SK-N-SH (cell line): ENCODE data around the gene KRT2. TPM values are rescaled to one million over a fixed set of nuclear protein-coding genes. Genes with fewer than 3 reads are reported as not detected.

Source experiments
- CTCF ChIA-PET: fragments of 300-600, 350-600 bp; formaldehyde crosslinking; extraction: SDS; loops from one replicate; lab custom pipeline; 2021; lab: Yijun Ruan, JAX
- POLR2A ChIA-PET: fragments of 350-600 bp; sonication (Branson Sonifier 250); formaldehyde crosslinking; extraction: SDS; loops from one replicate; lab custom pipeline; 2020; ENCODE audit warnings: antibody characterized with exemption, inconsistent platforms; lab: Yijun Ruan, JAX
- DNase-seq: peaks from one replicate; pipeline ENCODE4 v3.0.0; 2012
- H2AFZ ChIP-seq: fragments of 200-600 bp; sonication (generic); 2 replicates; pipeline ENCODE4 v1.8.1; 2016; ENCODE audit warnings: antibody characterized with exemption, mild to moderate bottlenecking, low read depth
- H3F3A ChIP-seq: fragments of 200-600 bp; sonication (generic); replicated peaks from 2 replicates; pipeline ENCODE3; 2016; ENCODE audit warnings: antibody characterized with exemption, mild to moderate bottlenecking; ENCODE audit not compliant: insufficient read depth
- H3K27ac ChIP-seq, 2 experiments: fragments of 200-500 bp in 1 of 2; fragments of 200-600 bp in 1 of 2; sonication (Bioruptor generic) in 1 of 2; sonication (generic), shearing (Covaris generic) in 1 of 2; 2 replicates each; pipeline versions ENCODE4 v1.5.1 to v1.6.1; 2014 to 2016; ENCODE audit warnings: low read depth in 2 of 2, inconsistent platforms in 1 of 2, low read length in 1 of 2, mild to moderate bottlenecking in 1 of 2, mixed read lengths in 1 of 2
- H3K27me3 ChIP-seq: fragments of 200-600 bp; sonication (generic), shearing (Covaris generic); 2 replicates; pipeline ENCODE4 v1.6.1; 2016; ENCODE audit warnings: mixed run types; ENCODE audit not compliant: insufficient read depth
- H3K36me3 ChIP-seq, 2 experiments: fragments of 200-500 bp in 1 of 2; fragments of 200-600 bp in 1 of 2; sonication (Bioruptor generic) in 1 of 2; sonication (generic) in 1 of 2; replicated peaks in 1 of 2; 2 replicates each; pipeline versions ENCODE3 to v1.5.1; 2014 to 2016; ENCODE audit warnings: low read length in 1 of 2, mild to moderate bottlenecking in 1 of 2; ENCODE audit not compliant: insufficient read depth in 2 of 2, control insufficient read depth in 1 of 2
- H3K4me1 ChIP-seq, 2 experiments: fragments of 200-500 bp in 1 of 2; fragments of 200-600 bp in 1 of 2; sonication (Bioruptor generic) in 1 of 2; sonication (generic), shearing (Covaris generic) in 1 of 2; 2 replicates each; pipeline versions ENCODE4 v1.5.1 to v1.6.1; 2014 to 2016; ENCODE audit warnings: low read depth in 1 of 2, low read length in 1 of 2, mixed run types in 1 of 2; ENCODE audit not compliant: insufficient read depth in 2 of 2, control insufficient read depth in 1 of 2
- H3K4me2 ChIP-seq: fragments of 200-600 bp; sonication (generic), shearing (Covaris generic); 2 replicates; pipeline ENCODE4 v1.6.1; 2017; ENCODE audit warnings: mixed run types
- H3K4me3 ChIP-seq, 2 experiments: fragments of 200-500 bp in 1 of 2; fragments of 200-600 bp in 1 of 2; sonication (Bioruptor generic) in 1 of 2; sonication (generic), shearing (Covaris generic) in 1 of 2; 2 replicates each; pipeline versions ENCODE4 v1.5.1 to v1.8.1; 2014 to 2016; ENCODE audit warnings: low read depth in 2 of 2, inconsistent platforms in 1 of 2, low read length in 1 of 2, mild to moderate bottlenecking in 1 of 2, mixed read lengths in 1 of 2, moderate library complexity in 1 of 2
- H3K79me2 ChIP-seq: fragments of 200-600 bp; sonication (generic); 2 replicates; pipeline ENCODE4 v1.8.1; 2017; ENCODE audit warnings: mild to moderate bottlenecking; ENCODE audit not compliant: insufficient read depth
- H3K9ac ChIP-seq: fragments of 200-600 bp; sonication (generic); 2 replicates; pipeline ENCODE4 v1.6.1; 2017; ENCODE audit warnings: mixed run types
- H3K9me2 ChIP-seq: fragments of 200-600 bp; sonication (generic); 2 replicates; pipeline ENCODE4 v1.6.1; 2017; ENCODE audit warnings: mixed run types
- H3K9me3 ChIP-seq: fragments of 200-600 bp; sonication (generic); 2 replicates; pipeline ENCODE4 v1.6.1; 2017; ENCODE audit warnings: mixed run types, mild to moderate bottlenecking, moderate library complexity
- H4K20me1 ChIP-seq: fragments of 200-600 bp; sonication (generic); 2 replicates; pipeline ENCODE4 v1.6.1; 2017; ENCODE audit warnings: mild to moderate bottlenecking, mixed run types; ENCODE audit not compliant: insufficient read depth
- CHD2 ChIP-seq: fragments of 150-350 bp; IDR thresholded peaks from 2 replicates; pipeline ENCODE4 v1.6.1; 2018; ENCODE audit warnings: low read length; ENCODE audit not compliant: partially characterized antibody
- CTCF ChIP-seq: fragments of 200-600 bp; sonication (generic); IDR thresholded peaks from 2 replicates; pipeline ENCODE4 v1.6.1; 2017; ENCODE audit warnings: antibody characterized with exemption, mild to moderate bottlenecking, moderate library complexity
- ELF1 ChIP-seq: IDR thresholded peaks from 2 replicates; pipeline ENCODE4 v1.4.0; 2012
- EP300 ChIP-seq, 2 experiments: IDR thresholded peaks; 2 replicates each; pipeline versions ENCODE4 v1.4.0 to v1.6.1; 2012; ENCODE audit warnings: borderline replicate concordance in 1 of 2, low read depth in 1 of 2, low read length in 1 of 2
- FOSL2 ChIP-seq: IDR thresholded peaks from 2 replicates; pipeline ENCODE4 v1.4.0; 2012; ENCODE audit warnings: low read depth, mild to moderate bottlenecking, moderate library complexity, borderline replicate concordance
- FOXM1 ChIP-seq: IDR thresholded peaks from 2 replicates; pipeline ENCODE4 v1.4.0; 2012; ENCODE audit warnings: low read depth, mild to moderate bottlenecking
- GABPA ChIP-seq: IDR thresholded peaks from 2 replicates; pipeline ENCODE4 v1.4.0; 2012; ENCODE audit warnings: low read depth, mild to moderate bottlenecking
- MAX ChIP-seq: IDR thresholded peaks from 2 replicates; pipeline ENCODE4 v1.4.0; 2012; ENCODE audit warnings: low read depth
- MEF2A ChIP-seq: IDR thresholded peaks from 2 replicates; pipeline ENCODE4 v1.4.0; 2012; ENCODE audit warnings: low read depth, borderline replicate concordance
- NFIC ChIP-seq: IDR thresholded peaks from 2 replicates; pipeline ENCODE4 v1.4.0; 2012; ENCODE audit warnings: borderline replicate concordance
- NRF1 ChIP-seq: IDR thresholded peaks from 2 replicates; pipeline ENCODE4 v1.6.1; 2012; ENCODE audit warnings: low read depth, mild to moderate bottlenecking, low read length
- PBX3 ChIP-seq: IDR thresholded peaks from 2 replicates; pipeline ENCODE4; 2012
- POLR2AphosphoS5 ChIP-seq: IDR thresholded peaks from 2 replicates; pipeline ENCODE4 v1.6.1; 2012; ENCODE audit warnings: low read depth, low read length
- RFX5 ChIP-seq: IDR thresholded peaks from 2 replicates; pipeline ENCODE4 v1.6.1; 2012; ENCODE audit warnings: mild to moderate bottlenecking, improper control_type of control experiment, low read length
- RXRA ChIP-seq: IDR thresholded peaks from 2 replicates; pipeline ENCODE4 v1.4.0; 2012; ENCODE audit warnings: low read depth, mild to moderate bottlenecking, borderline replicate concordance
- SIN3A ChIP-seq: IDR thresholded peaks from 2 replicates; pipeline ENCODE4 v1.6.1; 2012; ENCODE audit warnings: low read depth, mild to moderate bottlenecking, low read length, moderate library complexity, borderline replicate concordance
- TAF1 ChIP-seq: IDR thresholded peaks from 2 replicates; pipeline ENCODE4 v1.6.1; 2012; ENCODE audit warnings: low read depth, mild to moderate bottlenecking, low read length, moderate library complexity, borderline replicate concordance
- TEAD4 ChIP-seq: IDR thresholded peaks from 2 replicates; pipeline ENCODE4 v1.4.0; 2012; ENCODE audit warnings: mild to moderate bottlenecking, borderline replicate concordance; ENCODE audit not compliant: insufficient read depth
- USF2 ChIP-seq: fragments of 150-350 bp; IDR thresholded peaks from 2 replicates; pipeline ENCODE4 v1.6.1; 2017; ENCODE audit warnings: antibody characterized with exemption, low read length, low read depth, borderline replicate concordance
- WGBS: methylation state at CpG from one replicate; pipeline ENCODE4 v1.1.6; 2017; ENCODE audit warnings: low lambda C conversion rate; 5-methylcytosine and 5-hydroxymethylcytosine counted together
- polyA plus RNA-seq, 3 experiments: library from polyadenylated mRNA; depleted of rRNA; stranded (reverse); fragments of >200 nt; gene quantifications; 2 replicates each; pipeline ENCODE4 v1.2.3, GENCODE V29; 2012

The KRT2 gene
- polyA plus RNA-seq, 1 of the 3 experiments (the other 2 are of a cell fraction) = not detected

- Histone ChIP-seq H3K36me3 (no peaks in the 10 kb centered on the region), H3K4me1 (no peaks in the 10 kb centered on the region), H3K9ac (no peak overlapping the region), H3K9me2 (no peaks in the 10 kb centered on the region), H4K20me1 (no peaks in the 10 kb centered on the region), H3K4me3 (no peak overlapping the region), H3K4me2 (no peak overlapping the region), H3K27me3 (peaks cover 46% of the 10 kb centered on the region), H3K9me3 (no peaks in the 10 kb centered on the region)
- CTCF ChIA-PET = interaction anchor here (1.1 kb wide), 1 partner anchor 277 kb away, joined by 4 read pairs; no protein-coding TSS in a partner anchor
- WGBS = 47% methylated on average over 5 of the region's 5 CpGs
- DNase-seq = no peak
- TF ChIP-seq NRF1 (no peak), EP300 (IDR thresholded peaks at IDR 0.05; ENCODE audit: borderline replicate concordance in 1 of 2, low read depth in 1 of 2, low read length in 1 of 2) (no peak), MEF2A (no peak), CTCF (no peak), MAX (no peak), GABPA (no peak), POLR2AphosphoS5 (no peak), TEAD4 (no peak), ELF1 (no peak)
- TF ChIP-seq, all 33 proteins: peak for 0
- no peak overlapping the region for H3K27ac ChIP-seq
- no peaks in the 10 kb centered on the region for H3K79me2 ChIP-seq
- H3F3A ChIP-seq = no peaks in the 10 kb centered on the region
- H2AFZ ChIP-seq = no peak overlapping the region
- POLR2A ChIA-PET = no interaction called here
These were observed 49.5 kb downstream of the KRT2 start for GRCh38 chr12:52602552-52602951.

GRCh38 chr12:52601671-52602070, 50.3 kb downstream of the KRT2 start:
- no peaks in the 10 kb centered on the region for H4K20me1 ChIP-seq
- no peak overlapping the region for H3K27ac ChIP-seq
- no peaks in the 10 kb centered on the region for H3F3A ChIP-seq
- H3K4me2 ChIP-seq = no peak overlapping the region
- WGBS = 32% methylated on average over 4 of the region's 4 CpGs
- H3K9me3 ChIP-seq = no peaks in the 10 kb centered on the region
- no peak overlapping the region for H3K4me3 ChIP-seq
- no peak overlapping the region for H3K9ac ChIP-seq
- DNase-seq = no peak
- H3K36me3 ChIP-seq = no peaks in the 10 kb centered on the region
- no peaks in the 10 kb centered on the region for H3K4me1 ChIP-seq
- ChIA-PET POLR2A (no interaction called here), CTCF (interaction anchor here (1.1 kb wide), 1 partner anchor 278 kb away, joined by 4 read pairs; no protein-coding TSS in a partner anchor)
- H3K9me2 ChIP-seq = no peaks in the 10 kb centered on the region
- H3K27me3 ChIP-seq = peaks cover 48% of the 10 kb centered on the region
- no peak overlapping the region for H2AFZ ChIP-seq
- TF ChIP-seq GABPA (no peak), TAF1 (no peak), PBX3 (no peak), SIN3A (no peak), EP300 (IDR thresholded peaks at IDR 0.05; ENCODE audit: borderline replicate concordance in 1 of 2, low read depth in 1 of 2, low read length in 1 of 2) (no peak), USF2 (no peak), RXRA (no peak), NRF1 (no peak), RFX5 (no peak), TEAD4 (no peak), FOXM1 (no peak), FOSL2 (no peak), CHD2 (no peak), NFIC (no peak)
- H3K79me2 ChIP-seq = no peaks in the 10 kb centered on the region
